EH (cell line): ENCODE results near the gene UBL3.

ENCODE experiments used
- DNase-seq: peaks from one replicate; pipeline ENCODE4 v3.0.0-alpha.2; 2015; ENCODE audit warnings: low read depth

UBL3 gene

GRCh38 chr13:29850213-29850898 is at the start of gene UBL3:
TSS of gene UBL3 (minus strand) at chr13:29850617. CDS start at chr13:29849538, 1,079 bp downstream.
- peak; percentile 97 for DNase-seq

- DNase-seq, result no peak
These were observed 46.7 kb upstream of the UBL3 start for GRCh38 chr13:29897102-29897501.

- DNase-seq, result no peak
These were observed 43.0 kb upstream of the UBL3 start for GRCh38 chr13:29893438-29893837.

- DNase-seq, result no peak
These were observed 41.7 kb upstream of the UBL3 start for GRCh38 chr13:29892151-29892550.

GRCh38 chr13:29889111-29889510 is 38.7 kb upstream of the UBL3 start:
- DNase-seq, result no peak

- peak; percentile 39 for DNase-seq
These were observed 37.9 kb upstream of the UBL3 start for GRCh38 chr13:29888306-29888705.

GRCh38 chr13:29887686-29888085 is 37.3 kb upstream of the UBL3 start:
- no peak for DNase-seq

- DNase-seq, result no peak
These were observed 36.7 kb upstream of the UBL3 start for GRCh38 chr13:29887030-29887557.

- DNase-seq, result no peak
These were observed 36.0 kb upstream of the UBL3 start for GRCh38 chr13:29886446-29886845.

- DNase-seq, result no peak
These were observed 35.6 kb upstream of the UBL3 start for GRCh38 chr13:29885989-29886388.

GRCh38 chr13:29884671-29885430 is 34.4 kb upstream of the UBL3 start:
- peak; percentile 13 for DNase-seq

- DNase-seq, result peak; percentile 49
These were observed 33.6 kb upstream of the UBL3 start for GRCh38 chr13:29883941-29884518.

GRCh38 chr13:29882076-29882475 is 31.7 kb upstream of the UBL3 start:
- no peak for DNase-seq

GRCh38 chr13:29878101-29878500 is 27.7 kb upstream of the UBL3 start:
- no peak for DNase-seq

GRCh38 chr13:29877456-29878078 is 27.1 kb upstream of the UBL3 start:
- DNase-seq, result no peak

GRCh38 chr13:29875646-29876045 is 25.2 kb upstream of the UBL3 start:
- DNase-seq, result no peak

- no peak for DNase-seq
These were observed 18.2 kb upstream of the UBL3 start for GRCh38 chr13:29868581-29868980.

- DNase-seq, result no peak
These were observed 15.5 kb upstream of the UBL3 start for GRCh38 chr13:29865934-29866333.

GRCh38 chr13:29861694-29862110 is 11.3 kb upstream of the UBL3 start:
- DNase-seq, result peak; percentile 99

- DNase-seq, result peak; percentile 90
These were observed 9.6 kb upstream of the UBL3 start for GRCh38 chr13:29859971-29860370.

- DNase-seq, result peak; percentile 78
These were observed 8.2 kb upstream of the UBL3 start for GRCh38 chr13:29858667-29859066.

GRCh38 chr13:29858231-29858630 is 7.8 kb upstream of the UBL3 start:
- peak; percentile 53 for DNase-seq
